AG08395 (cell line): Measurements from ENCODE around the gene SPOCK1.

ENCODE experiments used
- DNase-seq: peaks from one replicate; pipeline ENCODE4 v3.0.0; 2012; ENCODE audit warnings: mixed read lengths, low spot score

Gene SPOCK1

DNA sequence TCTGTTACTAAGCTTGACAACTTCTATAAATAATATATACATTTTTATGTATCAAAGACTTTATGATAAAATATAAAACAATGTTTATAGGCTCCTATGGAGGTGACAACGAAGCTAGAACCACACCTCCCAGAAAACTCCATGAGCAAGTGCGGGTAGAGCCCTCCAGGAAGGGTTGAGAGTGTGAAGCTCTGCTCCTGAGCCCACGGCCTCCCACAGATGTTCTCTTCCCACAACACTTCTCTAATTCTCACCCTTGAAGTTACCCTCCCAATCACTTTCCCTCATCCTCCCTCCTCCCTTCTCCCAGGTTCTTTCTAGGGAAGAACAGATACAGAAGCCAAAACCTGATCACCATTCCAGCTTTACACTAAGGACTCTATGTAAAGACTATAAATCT lies 427.6 kb downstream of the SPOCK1 start:
- no peak for DNase-seq

DNA sequence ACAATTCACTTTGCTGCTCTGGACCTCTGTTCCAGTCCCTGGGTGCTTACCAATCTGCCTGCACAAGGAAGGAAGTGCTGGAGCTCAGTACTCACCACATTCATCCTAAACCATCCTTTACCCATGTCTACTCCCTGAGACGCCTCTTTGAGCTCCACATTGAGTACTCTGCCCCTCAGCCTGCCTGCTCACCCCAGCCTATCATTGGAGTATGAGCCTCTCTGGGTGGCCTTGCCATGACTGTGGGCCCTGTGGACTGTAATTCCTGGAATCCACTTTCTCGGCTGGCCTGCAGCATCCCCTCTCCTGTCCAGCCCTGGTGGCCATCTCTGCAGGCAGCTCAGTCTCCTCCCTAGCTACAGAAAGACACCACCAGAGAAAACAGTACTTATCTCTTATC lies 428.6 kb downstream of the SPOCK1 start:
- DNase-seq = no peak

DNA sequence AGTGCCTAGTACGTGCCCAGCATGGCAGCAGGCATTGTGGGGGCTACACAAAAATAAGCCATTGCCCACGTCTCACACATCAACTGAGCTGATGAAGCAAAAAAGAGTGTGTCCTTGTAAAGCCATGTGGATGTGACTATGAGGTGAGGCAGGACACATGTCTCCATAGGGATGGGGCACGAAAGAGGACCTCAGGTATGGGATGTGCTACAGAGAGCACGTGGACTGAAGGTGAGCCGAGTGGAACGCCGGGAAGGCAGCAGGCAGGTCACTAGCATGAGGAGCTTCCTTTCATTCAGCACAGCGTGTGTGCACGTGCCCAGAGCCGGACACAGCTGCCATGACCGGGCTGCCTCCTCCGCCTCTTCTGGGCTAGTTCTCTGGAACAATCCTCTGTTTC lies 429.8 kb downstream of the SPOCK1 start:
- no peak for DNase-seq

DNA sequence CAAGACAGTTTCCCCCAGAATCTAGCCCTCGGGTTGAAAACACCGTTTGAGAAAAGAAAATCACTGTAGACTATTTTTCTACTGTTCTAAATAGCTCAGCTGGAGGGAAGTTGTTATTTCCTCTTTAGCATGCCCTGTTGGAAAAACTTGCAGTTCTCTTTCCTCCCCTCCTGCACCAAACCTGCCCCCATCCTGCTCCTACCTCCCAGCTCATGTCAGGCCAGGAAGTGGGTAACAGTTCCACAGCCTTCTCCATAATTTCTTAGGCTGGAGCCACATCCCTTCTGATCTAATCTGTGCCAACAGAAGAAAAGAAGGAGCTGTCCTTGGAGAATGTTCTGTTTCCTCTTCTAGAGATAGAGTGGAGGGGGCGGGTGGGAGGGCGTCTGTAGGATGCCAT lies 437.7 kb downstream of the SPOCK1 start:
- DNase-seq = no peak

DNA sequence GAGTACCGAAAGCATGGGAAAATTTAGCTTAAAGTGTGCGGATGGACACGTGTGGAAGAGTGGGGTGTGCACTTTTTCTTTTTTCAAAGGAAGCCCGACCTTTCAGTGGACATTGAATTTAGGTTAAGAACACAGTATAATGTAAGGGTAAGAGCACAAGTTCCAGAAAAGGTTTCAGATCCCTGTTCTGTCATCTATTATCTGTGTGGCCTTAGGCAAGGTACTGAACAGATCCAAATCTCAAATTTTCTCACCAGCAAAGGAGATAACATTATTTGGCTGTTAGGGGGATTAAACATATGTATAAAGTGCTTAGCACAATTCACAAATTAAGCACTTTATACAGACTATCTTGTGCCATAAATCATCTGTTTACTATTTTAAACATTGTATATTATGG lies 441.0 kb downstream of the SPOCK1 start:
- no peak for DNase-seq

DNA sequence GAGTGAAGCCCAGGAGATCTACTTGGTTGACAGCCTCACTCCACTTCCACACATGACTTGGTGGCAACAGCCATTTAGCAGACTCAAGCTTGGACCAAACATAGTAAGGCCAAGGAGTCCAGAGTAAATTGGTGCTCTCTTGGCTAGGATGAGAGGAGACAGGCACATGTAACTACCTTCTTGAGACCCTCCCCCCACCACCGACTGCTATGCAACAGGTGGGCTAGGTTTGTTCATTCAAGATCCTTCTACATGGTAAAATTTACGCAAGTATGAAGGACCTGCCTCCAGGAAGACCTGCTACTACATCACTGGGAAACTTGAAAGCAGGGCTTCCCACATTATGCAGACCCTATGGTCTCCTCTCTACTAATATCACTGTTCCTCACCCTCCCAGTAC lies 442.4 kb downstream of the SPOCK1 start:
- no peak for DNase-seq

DNA sequence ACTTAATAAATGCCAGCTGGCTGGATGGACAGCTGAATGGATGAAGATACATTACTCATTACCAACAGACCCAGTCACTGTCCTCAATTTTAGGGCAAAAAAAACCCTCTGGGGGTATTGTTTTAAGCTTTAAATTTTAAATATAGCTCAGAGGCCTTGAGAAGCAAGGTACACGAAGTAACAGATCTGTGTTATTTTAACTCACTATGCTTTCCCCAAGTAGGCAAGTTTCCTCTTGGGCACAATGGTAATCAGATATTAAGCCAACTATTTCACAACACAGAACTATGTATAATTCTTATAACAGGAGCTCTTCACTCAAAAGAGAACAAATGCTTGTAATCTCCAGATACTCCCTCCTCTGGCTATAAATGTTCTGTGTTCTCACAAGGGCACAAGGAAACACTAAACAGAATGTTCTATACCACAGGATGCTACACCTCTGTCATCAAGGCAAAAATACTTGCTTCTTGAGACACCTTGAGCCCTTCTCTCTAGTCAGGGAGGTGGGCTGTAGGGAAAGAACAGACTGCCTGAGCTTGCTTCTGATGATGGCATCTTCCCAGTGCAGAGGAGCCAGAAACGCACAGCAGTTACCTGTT lies 443.8 kb downstream of the SPOCK1 start:
- no peak for DNase-seq

DNA sequence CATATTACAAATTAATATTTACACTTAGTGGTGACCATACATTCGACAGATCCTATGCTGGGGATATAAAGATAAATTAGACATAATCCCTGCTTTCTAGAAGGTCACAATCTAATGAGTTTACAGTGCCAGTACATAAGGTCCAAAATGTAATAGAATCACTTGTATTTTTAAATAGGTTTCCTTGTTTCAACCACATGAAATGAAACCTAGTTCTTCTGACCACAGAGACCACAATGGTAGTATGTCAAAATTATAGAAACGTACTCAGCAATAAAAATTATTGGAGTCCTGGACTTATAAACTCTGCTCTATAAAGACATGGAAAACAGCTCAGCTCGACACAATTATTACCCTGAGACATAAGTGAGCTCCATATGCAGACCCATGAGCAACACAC lies 444.3 kb downstream of the SPOCK1 start:
- DNase-seq = no peak

DNA sequence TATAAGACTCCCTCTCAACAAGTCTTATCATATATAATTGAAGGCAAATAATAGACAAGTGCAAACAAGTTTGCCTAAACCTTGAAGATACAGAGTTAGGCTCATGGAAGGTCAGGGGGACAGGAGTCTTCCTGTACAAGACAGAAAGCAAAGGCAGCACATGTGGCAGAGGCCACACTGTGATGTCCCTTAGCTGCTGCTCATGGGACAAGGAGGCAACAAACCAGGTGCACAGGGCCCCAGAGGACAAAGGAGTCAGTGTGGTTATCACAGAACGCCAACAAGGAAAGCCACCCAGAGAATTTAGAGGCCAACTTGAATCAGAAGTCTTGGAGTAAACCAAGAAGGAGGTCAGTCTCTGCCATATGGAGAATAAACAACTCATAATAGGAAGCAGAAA lies 444.8 kb downstream of the SPOCK1 start:
- DNase-seq = no peak

DNA sequence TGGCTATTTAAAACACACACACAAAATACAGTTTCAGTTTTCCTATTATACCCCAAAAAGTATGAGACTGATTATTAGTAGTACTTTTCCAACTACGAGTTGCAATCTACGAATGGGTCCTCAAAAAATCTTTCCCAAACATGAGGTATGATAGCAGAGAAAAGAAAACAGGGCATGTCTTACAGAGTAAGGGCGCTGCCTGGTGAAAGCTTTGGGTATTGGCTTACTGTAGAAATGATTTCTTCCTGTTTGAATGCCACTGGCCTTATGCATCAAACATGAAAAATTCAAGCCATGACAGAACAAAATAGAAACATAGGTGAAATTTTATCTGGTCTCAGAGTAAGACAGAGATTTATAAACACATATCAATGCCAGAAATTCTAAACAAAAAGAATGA lies 448.0 kb downstream of the SPOCK1 start:
- DNase-seq = no peak

DNA sequence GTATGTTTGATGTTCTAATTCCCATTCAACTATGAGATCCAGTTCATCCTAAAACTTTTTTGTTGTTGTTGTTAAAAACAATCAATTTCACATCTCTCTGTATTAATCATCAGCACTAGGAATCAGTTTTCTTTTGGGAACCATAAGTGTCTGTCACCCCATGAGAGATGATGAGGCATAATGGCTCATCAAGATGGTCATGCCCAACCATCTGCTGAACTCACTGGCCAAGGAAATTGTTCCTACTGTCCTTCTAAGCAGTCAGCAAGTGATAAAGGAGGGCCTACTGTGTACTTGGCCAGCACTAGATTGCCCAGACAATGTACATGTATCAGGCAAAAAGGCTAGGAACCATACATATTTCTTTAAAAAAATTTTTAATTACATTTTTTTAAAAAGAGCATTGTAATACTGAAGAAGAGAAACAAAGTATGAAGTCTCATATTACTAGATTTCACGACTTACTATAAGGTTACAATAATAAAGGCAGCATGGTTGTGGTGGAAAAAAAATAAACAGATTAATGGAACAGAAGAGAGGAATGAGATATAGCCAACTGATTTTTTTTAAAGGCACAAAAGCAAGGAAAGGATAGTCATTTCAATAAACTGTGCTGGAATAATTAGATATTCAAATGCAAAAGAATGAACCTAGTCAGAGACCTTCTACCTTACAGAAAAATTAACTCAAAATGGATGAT lies 458.3 kb downstream of the SPOCK1 start:
- no peak for DNase-seq

DNA sequence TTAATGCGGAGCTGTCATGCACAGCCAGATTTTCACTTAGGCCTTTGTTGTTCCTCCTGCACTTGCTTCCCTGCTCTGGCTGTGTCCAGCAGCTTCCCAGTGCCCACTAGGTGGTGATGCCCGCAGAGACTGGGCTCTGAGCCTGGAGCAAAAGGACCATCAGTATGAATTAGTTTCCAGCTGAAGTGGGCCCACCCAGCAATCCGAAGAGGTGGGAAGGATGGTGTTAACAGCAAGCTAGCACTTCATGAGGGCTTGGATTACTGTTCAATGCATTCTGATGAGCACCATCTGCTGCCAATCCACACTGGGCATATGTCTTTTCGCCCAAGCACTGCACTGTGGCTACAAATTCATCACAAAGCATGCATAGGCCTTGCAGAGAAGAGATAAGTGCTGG lies 459.1 kb downstream of the SPOCK1 start:
- no peak for DNase-seq

DNA sequence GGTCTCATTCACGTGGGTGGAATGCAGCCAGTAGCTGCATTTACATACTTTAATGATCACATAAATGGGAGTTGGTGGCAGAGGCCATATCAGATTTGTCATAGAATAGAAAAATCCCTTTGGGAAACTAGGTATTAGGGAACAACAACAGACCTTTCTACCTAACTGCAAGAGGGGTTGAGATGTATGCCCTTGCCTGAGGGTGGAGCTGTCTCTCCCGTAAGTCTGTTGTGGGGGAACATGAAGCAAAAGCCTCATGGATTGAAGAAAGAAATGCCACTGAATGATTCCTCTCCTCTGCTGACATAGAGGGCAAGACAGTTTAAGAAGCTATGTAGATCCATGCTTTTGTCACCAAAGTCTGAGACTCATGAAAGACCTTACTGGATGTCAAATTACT lies 461.3 kb downstream of the SPOCK1 start:
- no peak for DNase-seq

DNA sequence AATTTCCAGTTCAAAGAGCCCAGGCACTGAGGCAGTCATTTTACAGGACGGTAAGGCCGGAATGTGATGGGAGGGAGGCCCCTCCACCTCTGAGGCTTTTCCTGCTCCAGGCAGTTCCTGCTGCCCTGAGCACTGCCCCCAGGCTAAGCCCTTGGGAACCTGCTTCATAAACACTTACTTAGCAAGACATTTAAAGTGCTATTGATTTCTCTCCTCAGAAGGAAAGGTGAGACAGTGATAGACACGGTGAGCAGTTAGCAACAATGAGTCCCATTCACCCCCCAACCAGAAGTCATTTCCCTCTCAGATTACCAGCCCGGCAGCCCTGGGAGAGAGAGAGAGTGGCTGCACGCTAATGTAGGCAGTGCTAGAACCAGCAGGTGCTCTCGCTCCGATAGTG lies 462.5 kb downstream of the SPOCK1 start:
- no peak for DNase-seq

DNA sequence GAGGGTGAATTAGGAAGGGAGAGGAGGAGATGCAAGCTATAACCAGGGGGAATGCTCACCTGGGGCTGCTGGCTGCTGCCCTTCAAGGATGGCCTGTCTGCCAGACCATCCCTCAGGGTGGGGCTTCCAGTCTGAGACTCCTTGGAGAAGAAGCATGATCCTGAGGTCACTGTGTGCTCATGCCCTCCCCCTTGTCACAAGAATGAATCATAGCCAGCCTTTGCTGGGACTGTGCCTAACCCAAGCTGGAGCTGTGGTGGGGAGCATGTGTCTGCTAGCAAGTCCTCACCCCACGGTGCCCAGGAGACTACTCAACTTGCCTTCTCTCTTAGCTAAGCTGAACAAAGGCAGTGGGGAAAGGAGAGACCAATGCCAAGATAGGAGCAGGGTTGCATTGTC lies 463.6 kb downstream of the SPOCK1 start:
- DNase-seq = peak; percentile 19

DNA sequence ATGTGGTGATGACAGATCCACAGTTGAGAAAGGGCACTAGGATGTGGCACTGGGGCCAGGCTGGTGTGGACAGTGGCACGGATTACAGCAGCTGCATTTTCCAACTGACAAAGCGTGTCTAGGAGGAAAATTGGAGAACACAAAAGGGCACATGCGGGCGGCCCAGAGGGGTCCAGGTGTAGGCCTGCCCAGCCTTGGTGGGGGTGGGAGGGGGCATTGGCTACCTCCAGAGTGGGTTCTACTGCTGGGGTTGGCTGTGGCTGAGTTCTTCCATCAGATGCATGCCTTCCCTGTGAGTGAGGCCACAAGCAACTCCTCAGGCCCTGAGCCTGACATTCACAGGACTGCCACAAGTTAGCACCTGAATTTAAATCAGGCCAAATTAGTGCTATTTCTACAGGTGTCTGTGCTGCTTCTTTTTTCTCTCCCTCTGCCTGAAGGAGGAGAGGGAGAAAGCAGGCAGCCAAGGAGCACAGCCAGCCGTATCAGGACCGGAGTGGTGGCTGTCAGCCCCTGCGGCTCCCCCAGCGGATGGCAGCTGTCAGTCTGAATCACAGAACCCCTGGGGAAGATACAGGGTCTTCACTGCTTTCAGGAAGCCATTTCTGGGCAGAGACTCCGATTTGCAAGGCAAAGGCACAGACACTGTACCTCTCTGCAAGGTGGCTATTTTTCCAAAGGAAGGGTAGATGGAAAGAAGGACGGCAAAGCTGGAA lies 464.2 kb downstream of the SPOCK1 start:
- DNase-seq = no peak

DNA sequence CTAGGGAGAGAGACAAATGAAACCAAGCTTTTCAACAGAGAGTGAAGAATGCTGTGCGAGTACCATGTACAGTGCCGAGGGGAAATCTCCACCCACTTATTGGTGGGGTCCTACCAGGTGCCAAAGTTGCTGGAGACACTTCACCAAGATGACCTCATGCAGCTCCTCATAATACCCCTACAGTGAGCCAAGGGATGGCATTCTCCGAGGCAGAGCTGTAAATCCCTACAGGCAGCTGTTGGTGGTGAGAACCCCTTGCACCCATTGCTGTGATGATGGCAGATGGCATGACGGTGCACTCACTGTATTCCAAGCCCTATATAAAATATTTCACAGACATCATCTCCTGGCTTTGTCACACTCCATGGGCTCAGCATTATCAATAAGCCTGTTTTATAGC lies 464.9 kb downstream of the SPOCK1 start:
- DNase-seq = no peak

DNA sequence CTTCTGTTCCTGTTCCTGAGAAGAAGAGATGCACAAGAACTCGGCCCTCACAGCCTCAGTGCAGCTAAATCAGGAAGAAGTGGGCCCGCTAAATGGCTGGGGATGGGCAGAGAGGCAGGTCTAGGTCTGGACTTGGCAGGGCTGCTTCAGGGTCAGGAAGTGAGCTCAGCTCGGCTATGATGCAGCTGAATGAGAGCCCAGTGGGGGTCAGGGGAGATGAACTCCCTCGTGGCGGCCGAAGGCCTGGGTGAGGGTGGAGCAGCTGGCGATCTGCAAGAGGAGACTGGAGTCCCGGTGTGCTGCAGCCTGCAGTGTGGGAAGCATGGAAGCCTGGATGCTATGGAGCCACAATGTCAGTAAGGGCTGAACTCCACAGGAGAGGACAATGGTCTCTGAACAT lies 466.2 kb downstream of the SPOCK1 start:
- no peak for DNase-seq

DNA sequence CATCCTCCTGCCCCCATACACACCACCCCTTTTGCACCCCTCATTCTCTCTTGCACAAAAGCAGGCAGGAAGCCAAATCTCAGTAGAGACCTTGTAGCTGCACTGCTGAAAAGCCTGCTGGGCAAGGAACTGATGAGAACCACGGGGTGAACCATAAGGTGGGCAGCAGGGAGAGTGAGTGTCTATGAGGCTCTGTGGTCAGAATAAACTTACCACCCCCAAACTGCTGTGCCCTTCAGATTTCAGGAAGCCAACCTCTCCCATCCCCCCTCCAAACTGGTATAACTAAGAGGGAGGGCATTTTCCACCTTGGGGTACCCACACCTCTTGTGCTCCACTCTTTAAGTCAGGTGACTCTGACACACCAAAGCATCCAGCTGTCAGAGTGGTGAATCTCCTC lies 471.4 kb downstream of the SPOCK1 start:
- DNase-seq = no peak

DNA sequence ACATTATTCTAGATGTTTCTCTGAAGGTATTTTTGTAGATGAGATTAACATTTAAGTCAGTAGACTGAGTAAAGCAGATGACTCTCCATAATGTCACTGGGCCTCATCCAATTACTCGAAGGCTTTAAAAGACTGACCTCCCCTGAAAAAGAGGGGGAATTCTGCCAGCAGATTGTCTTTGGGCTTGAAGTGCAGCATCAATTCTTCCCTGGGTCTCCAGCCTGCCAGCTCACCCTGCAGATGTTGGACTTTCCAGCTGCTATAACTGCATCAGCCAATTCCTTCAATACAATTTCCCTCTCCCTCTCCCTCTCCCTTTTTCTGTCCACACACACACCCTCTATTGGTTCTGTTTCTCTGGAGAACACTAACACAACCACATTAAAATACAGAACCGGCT lies 472.8 kb downstream of the SPOCK1 start:
- DNase-seq = no peak

DNA sequence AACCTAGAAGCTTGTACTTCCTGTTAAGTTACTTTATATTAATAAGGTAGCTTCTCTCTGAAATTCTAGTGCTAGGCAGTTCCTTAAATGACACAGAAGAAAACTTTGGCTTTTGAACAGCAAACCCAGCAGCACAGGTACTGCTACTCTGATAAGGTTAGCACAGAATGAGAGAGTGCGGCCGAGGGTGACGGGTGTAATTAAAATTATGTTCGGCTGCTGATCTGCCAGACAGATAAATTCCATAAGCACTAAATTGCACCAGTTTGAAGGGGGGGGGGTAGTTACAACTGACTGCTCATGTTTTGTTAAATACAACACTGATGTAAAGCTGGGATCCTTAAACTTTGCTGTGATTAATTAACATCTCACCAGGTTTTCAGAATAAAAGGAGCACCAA lies 475.1 kb downstream of the SPOCK1 start:
- DNase-seq = no peak

DNA sequence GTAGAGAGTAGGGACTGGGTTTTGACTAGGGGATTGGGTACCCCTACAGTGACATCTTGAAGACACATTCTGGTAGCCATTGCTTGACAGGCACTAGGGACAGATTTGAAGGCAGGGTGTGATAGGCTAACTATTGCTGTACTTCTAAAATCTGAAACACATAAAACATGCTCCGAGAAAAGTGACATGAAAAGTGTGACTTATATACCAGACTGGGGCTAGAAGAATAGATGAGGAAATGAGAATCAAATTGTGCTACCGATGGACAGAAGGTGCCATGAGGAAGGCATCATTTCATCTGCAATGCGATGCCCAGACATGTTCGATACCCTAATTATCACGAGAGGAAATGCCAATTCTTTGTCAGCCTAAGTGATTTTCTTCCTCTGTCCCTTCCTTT lies 475.8 kb downstream of the SPOCK1 start:
- DNase-seq = no peak

DNA sequence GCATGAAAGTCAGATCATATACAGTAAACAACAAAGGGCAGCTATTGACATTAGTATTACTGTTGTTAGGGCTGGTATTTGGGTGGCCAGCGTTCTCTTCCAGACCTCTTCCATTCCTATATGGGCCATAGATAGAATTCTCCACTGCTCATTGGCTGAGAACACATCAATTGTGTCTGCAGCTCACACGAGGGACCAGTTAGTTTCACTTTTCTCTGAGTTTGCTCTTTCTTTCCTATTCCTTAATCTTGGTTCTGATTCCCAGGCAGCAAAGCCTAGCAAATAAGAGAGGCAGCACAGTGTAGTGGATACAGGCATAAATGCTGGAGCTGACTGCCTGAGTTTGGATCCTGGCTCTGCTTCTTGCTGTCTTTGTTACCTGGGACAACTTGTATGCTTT lies 476.4 kb downstream of the SPOCK1 start:
- no peak for DNase-seq

DNA sequence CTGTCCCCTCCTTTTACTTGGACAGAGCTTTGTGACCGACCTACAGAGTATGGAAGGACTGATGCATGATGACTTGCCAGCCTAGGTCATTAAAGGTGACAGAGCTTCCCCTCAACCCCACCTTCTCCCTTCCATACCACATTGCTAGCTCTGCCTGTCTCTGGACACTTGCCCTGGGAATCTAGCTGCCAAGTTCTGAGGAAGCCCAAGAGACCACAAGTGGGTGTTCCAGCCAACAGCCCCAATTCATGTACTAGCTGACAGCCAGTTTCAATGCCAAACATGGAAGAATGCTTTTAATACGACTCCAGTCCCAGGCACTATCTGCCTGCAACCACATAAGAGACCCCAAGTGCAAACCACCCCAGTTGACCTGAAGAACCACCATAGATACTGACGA lies 477.1 kb downstream of the SPOCK1 start:
- no peak for DNase-seq
